ENCODE data around the gene STRADB. TPM values are rescaled to one million over a fixed set of nuclear protein-coding genes. Genes with fewer than 3 reads are reported as not detected.
"Not testable (repeated sequence)": the region's sequence is repeated elsewhere in the genome, so short reads cannot be mapped to it uniquely, and the experiment has no call there.

STRADB gene
- total and polyA plus RNA-seq, 2 experiments from 2014 or later = 62.5 to 68.3 TPM

GRCh38 chr2:201483342-201483741 lies 31.8 kb downstream of the STRADB start:
- H3K9me2 ChIP-seq (replicated peaks; ENCODE audit: insufficient read depth) = no peaks in the 10 kb centered on the region
- no peaks in the 10 kb centered on the region for H3K36me3 ChIP-seq (replicated peaks; ENCODE audit: insufficient read depth, low read depth)
- no peaks in the 10 kb centered on the region for H3K9me3 ChIP-seq (ENCODE audit: low read depth)
- H3K4me3 ChIP-seq = no peak overlapping the region
- no peak overlapping the region for H2AFZ ChIP-seq
- no peak overlapping the region for H3K4me2 ChIP-seq
- TF ChIP-seq EZH2phosphoT487 (IDR thresholded peaks at IDR 0.05; ENCODE audit: low read depth, severe bottlenecking, unreplicated experiment) (no peak), CTCF (IDR thresholded peaks at IDR 0.05; ENCODE audit: poor library complexity) (no peak), EZH2 (IDR thresholded peaks at IDR 0.05; ENCODE audit: borderline replicate concordance) (no peak)
- WGBS (ENCODE audit: low lambda C conversion rate, missing lambda C conversion rate) = 58% methylated on average over 1 of the region's 1 CpG
- DNase-seq (ENCODE audit: low spot score) = no peak
- H4K20me1 ChIP-seq (ENCODE audit: insufficient read depth, poor library complexity, severe bottlenecking) = no peaks in the 10 kb centered on the region
- H3K27me3 ChIP-seq = no peaks in the 10 kb centered on the region
- no peak overlapping the region for H3K27ac ChIP-seq
- H3K79me2 ChIP-seq = no peaks in the 10 kb centered on the region
- no peaks in the 10 kb centered on the region for H3K4me1 ChIP-seq (ENCODE audit: insufficient read depth)

GRCh38 chr2:201483758-201484157 lies 32.2 kb downstream of the STRADB start:
- not testable (repeated sequence) for H3K9me2 ChIP-seq (replicated peaks; ENCODE audit: insufficient read depth); DNase-seq (ENCODE audit: low spot score); H3K79me2 ChIP-seq; H3K27me3 ChIP-seq; H3K36me3 ChIP-seq (replicated peaks; ENCODE audit: insufficient read depth, low read depth); H3K9me3 ChIP-seq (ENCODE audit: low read depth); H3K4me3 ChIP-seq; H3K4me2 ChIP-seq; H3K4me1 ChIP-seq (ENCODE audit: insufficient read depth); H4K20me1 ChIP-seq (ENCODE audit: insufficient read depth, poor library complexity, severe bottlenecking); H2AFZ ChIP-seq; H3K27ac ChIP-seq
- WGBS (ENCODE audit: low lambda C conversion rate, missing lambda C conversion rate) = 93% methylated on average over 4 of the region's 4 CpGs

- H3K27me3 ChIP-seq = no peaks in the 10 kb centered on the region
- no peaks in the 10 kb centered on the region for H3K9me2 ChIP-seq (replicated peaks; ENCODE audit: insufficient read depth)
Observed at GRCh38 chr2:201484805-201485204, 33.3 kb downstream of the STRADB start.

GRCh38 chr2:201490291-201490690 lies 38.8 kb downstream of the STRADB start:
- Histone ChIP-seq H3K9me3 (ENCODE audit: low read depth) (no peaks in the 10 kb centered on the region), H3K27me3 (no peaks in the 10 kb centered on the region), H3K9me2 (replicated peaks; ENCODE audit: insufficient read depth) (no peaks in the 10 kb centered on the region), H3K4me3 (no peak overlapping the region), H4K20me1 (ENCODE audit: insufficient read depth, poor library complexity, severe bottlenecking) (no peaks in the 10 kb centered on the region), H3K4me1 (ENCODE audit: insufficient read depth) (no peaks in the 10 kb centered on the region), H3K4me2 (no peak overlapping the region), H2AFZ (no peak overlapping the region), H3K36me3 (replicated peaks; ENCODE audit: insufficient read depth, low read depth) (no peaks in the 10 kb centered on the region), H3K79me2 (no peaks in the 10 kb centered on the region), H3K27ac (no peak overlapping the region)
- no peak for DNase-seq (ENCODE audit: low spot score)
- 92% methylated on average over 4 of the region's 4 CpGs for WGBS (ENCODE audit: low lambda C conversion rate, missing lambda C conversion rate)
- TF ChIP-seq EZH2 (IDR thresholded peaks at IDR 0.05; ENCODE audit: borderline replicate concordance) = no peak
- no peak for TF ChIP-seq CTCF (IDR thresholded peaks at IDR 0.05; ENCODE audit: poor library complexity)
- TF ChIP-seq EZH2phosphoT487 (IDR thresholded peaks at IDR 0.05; ENCODE audit: low read depth, severe bottlenecking, unreplicated experiment) = no peak

More at GRCh38 chr2:201484805-201485204, 33.3 kb downstream of the STRADB start:
- Histone ChIP-seq H3K27ac (no peak overlapping the region), H2AFZ (no peak overlapping the region), H4K20me1 (ENCODE audit: insufficient read depth, poor library complexity, severe bottlenecking) (no peaks in the 10 kb centered on the region), H3K9me3 (ENCODE audit: low read depth) (no peaks in the 10 kb centered on the region), H3K4me3 (no peak overlapping the region), H3K4me2 (no peak overlapping the region), H3K79me2 (no peaks in the 10 kb centered on the region), H3K36me3 (replicated peaks; ENCODE audit: insufficient read depth, low read depth) (no peaks in the 10 kb centered on the region), H3K4me1 (ENCODE audit: insufficient read depth) (no peaks in the 10 kb centered on the region)
- WGBS (ENCODE audit: low lambda C conversion rate, missing lambda C conversion rate) = 58% methylated on average over 4 of the region's 4 CpGs
- DNase-seq (ENCODE audit: low spot score) = no peak
- TF ChIP-seq CTCF (IDR thresholded peaks at IDR 0.05; ENCODE audit: poor library complexity) (no peak), EZH2phosphoT487 (IDR thresholded peaks at IDR 0.05; ENCODE audit: low read depth, severe bottlenecking, unreplicated experiment) (no peak), EZH2 (IDR thresholded peaks at IDR 0.05; ENCODE audit: borderline replicate concordance) (no peak)
